Gastroesophageal sphincter (tissue), 4 donors: Measurements from ENCODE around the gene PLPP3. TPM values are rescaled to one million over a fixed set of nuclear protein-coding genes. Genes with fewer than 3 reads are reported as not detected.

Experiments used
- ATAC-seq: fragments of 150-250 bp; one replicate; pipeline ENCODE4 v1.9.1; 2016; ENCODE audit warnings: mild to moderate bottlenecking, moderate library complexity
- H3K27ac ChIP-seq, 4 donors: fragments of 200-600 bp; sonication (generic) in 3 of 4; 1 replicate in 3 of 4; 2 replicates in 1 of 4; pipeline ENCODE4 v1.5.1; 2016 to 2019
- H3K27me3 ChIP-seq: fragments of 200-600 bp; sonication (generic); one replicate; pipeline ENCODE4 v1.5.1; 2019
- H3K36me3 ChIP-seq, 2 donors: fragments of 200-600 bp; sonication (generic); one replicate each; pipeline ENCODE4 v1.5.1; 2019; ENCODE audit warnings: control low read depth in 1 of 2
- H3K4me1 ChIP-seq, 3 donors: fragments of 200-600 bp; sonication (generic); 1 replicate in 2 of 3; 2 replicates in 1 of 3; pipeline ENCODE4 v1.5.1; 2016 to 2019; ENCODE audit warnings: control low read depth in 2 of 3
- H3K4me3 ChIP-seq, 2 donors: fragments of 200-600 bp; sonication (generic); one replicate each; pipeline ENCODE4 v1.5.1; 2019; ENCODE audit warnings: mild to moderate bottlenecking in 1 of 2, moderate library complexity in 1 of 2
- H3K9me3 ChIP-seq, 3 donors: fragments of 200-600 bp; sonication (generic); one replicate each; pipeline ENCODE4 v1.5.1; 2017 to 2019; ENCODE audit warnings: control low read depth in 2 of 3
- EP300 ChIP-seq: sonication (generic); formaldehyde crosslinking; IDR thresholded peaks from one replicate; pipeline ENCODE4 v1.6.1; 2017; ENCODE audit warnings: antibody characterized with exemption, mild to moderate bottlenecking
- POLR2A ChIP-seq, 2 donors: fragments of 450-650 bp; IDR thresholded peaks; one replicate each; pipeline ENCODE4 v1.6.1; 2017; ENCODE audit warnings: antibody characterized with exemption in 2 of 2, mild to moderate bottlenecking in 2 of 2, moderate library complexity in 1 of 2
- POLR2AphosphoS5 ChIP-seq: sonication (generic); formaldehyde crosslinking; IDR thresholded peaks from one replicate; pipeline ENCODE4 v1.6.1; 2017; ENCODE audit warnings: antibody characterized with exemption
- WGBS, 2 donors: methylation state at CpG; one replicate each; pipeline ENCODE4 v1.1.5; 2018; ENCODE audit warnings: low coverage in 1 of 2; 5-methylcytosine and 5-hydroxymethylcytosine counted together
- total RNA-seq, 4 donors: library from RNA; depleted of rRNA; stranded (reverse); fragments of >200 nt; gene quantifications; one replicate each; pipeline ENCODE4 v1.1.0, GENCODE V29; 2016
- TF ChIP-seq, protein P1 (sequence below), 4 experiments: fragments of 200-600 bp in 2 of 4; fragments of 450-650 bp in 2 of 4; sonication (generic) in 1 of 4; IDR thresholded peaks; one replicate each; pipeline ENCODE4 v1.5.1; 2017 to 2019; ENCODE audit warnings: antibody characterized with exemption in 4 of 4, mild to moderate bottlenecking in 2 of 4, moderate library complexity in 2 of 4

PLPP3 gene
- total RNA-seq, 4 donors from 2014 or later = 127 to 219 (median 164) TPM

- ATAC-seq = no peak
- 74 to 93% methylated on average over 4 to 10 of the region's 10 CpGs for WGBS, 2 donors
- peaks cover 0 to 22% (median 0%) of the 10 kb centered on the region in 3 donors for H3K4me1 ChIP-seq
- H3K27me3 ChIP-seq = no peaks in the 10 kb centered on the region
- no peaks in the 10 kb centered on the region for H3K36me3 ChIP-seq
- H3K27ac ChIP-seq = peak overlapping the region in 1 of 4 donors; percentile 55
- no peak for TF ChIP-seq EP300
- no peak for TF ChIP-seq POLR2A (IDR thresholded peaks at IDR 0.05)
- TF ChIP-seq, protein P1, sequence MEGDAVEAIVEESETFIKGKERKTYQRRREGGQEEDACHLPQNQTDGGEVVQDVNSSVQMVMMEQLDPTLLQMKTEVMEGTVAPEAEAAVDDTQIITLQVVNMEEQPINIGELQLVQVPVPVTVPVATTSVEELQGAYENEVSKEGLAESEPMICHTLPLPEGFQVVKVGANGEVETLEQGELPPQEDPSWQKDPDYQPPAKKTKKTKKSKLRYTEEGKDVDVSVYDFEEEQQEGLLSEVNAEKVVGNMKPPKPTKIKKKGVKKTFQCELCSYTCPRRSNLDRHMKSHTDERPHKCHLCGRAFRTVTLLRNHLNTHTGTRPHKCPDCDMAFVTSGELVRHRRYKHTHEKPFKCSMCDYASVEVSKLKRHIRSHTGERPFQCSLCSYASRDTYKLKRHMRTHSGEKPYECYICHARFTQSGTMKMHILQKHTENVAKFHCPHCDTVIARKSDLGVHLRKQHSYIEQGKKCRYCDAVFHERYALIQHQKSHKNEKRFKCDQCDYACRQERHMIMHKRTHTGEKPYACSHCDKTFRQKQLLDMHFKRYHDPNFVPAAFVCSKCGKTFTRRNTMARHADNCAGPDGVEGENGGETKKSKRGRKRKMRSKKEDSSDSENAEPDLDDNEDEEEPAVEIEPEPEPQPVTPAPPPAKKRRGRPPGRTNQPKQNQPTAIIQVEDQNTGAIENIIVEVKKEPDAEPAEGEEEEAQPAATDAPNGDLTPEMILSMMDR (IDR thresholded peaks at IDR 0.05) = no peak
- no peak for TF ChIP-seq POLR2AphosphoS5
- no peak overlapping the region for H3K4me3 ChIP-seq
- H3K9me3 ChIP-seq = no peaks in the 10 kb centered on the region
Measured at GRCh38 chr1:56457756-56458375, 121.5 kb downstream of the PLPP3 start.

GRCh38 chr1:56456435-56457101 lies 122.8 kb downstream of the PLPP3 start:
- Histone ChIP-seq H3K4me1 (peaks cover 0 to 35% (median 0%) of the 10 kb centered on the region in 3 donors), H3K9me3 (no peaks in the 10 kb centered on the region), H3K27ac (peak overlapping the region in 3 of 4 donors; percentile 55 to 67 (median 57)), H3K4me3 (no peak overlapping the region), H3K36me3 (no peaks in the 10 kb centered on the region), H3K27me3 (no peaks in the 10 kb centered on the region)
- ATAC-seq = peak; percentile 60
- 28 to 43% methylated on average over 6 to 11 of the region's 12 CpGs for WGBS, 2 donors
- TF ChIP-seq EP300 (no peak), POLR2AphosphoS5 (peak; percentile 82), POLR2A (IDR thresholded peaks at IDR 0.05) (no peak)
- TF ChIP-seq, protein P1 (IDR thresholded peaks at IDR 0.05) = no peak

DNA sequence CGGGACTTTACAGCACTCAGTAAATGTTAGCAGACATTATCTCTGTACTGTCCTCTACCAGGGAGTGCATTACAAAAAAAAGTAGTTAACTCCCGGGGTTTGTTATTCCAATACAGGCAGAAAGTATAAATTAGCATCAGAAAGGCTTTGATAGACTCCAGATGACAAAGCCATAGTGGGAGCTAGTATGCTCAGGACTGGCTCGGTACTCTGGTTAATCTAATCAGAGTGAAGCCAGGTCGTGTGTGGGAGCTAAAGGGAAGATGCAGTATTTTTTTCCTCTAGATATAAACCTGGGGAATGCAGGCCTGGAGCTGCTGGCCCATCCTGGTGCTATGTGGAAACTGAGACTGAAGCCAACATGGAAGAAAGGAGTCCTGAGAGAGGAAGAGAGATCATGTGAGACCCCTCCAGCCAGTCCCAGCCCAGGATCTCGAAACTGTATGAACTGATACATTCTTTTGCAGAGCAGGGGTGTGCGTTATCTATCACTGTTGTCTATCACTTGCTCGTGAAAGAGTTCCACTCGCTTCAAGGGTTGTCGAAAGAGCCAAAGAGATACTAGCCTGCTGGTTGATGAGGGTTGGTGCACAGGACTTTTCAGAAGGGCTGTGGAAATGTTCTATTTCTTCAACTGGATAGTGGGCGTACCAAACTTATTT lies 125.8 kb downstream of the PLPP3 start:
- no peaks in the 10 kb centered on the region for H3K9me3 ChIP-seq
- WGBS, 2 donors = 45 to 83% methylated on average over 5 to 6 of the region's 10 CpGs
- peak overlapping the region in 2 of 4 donors; percentile 61 to 67 for H3K27ac ChIP-seq

DNA sequence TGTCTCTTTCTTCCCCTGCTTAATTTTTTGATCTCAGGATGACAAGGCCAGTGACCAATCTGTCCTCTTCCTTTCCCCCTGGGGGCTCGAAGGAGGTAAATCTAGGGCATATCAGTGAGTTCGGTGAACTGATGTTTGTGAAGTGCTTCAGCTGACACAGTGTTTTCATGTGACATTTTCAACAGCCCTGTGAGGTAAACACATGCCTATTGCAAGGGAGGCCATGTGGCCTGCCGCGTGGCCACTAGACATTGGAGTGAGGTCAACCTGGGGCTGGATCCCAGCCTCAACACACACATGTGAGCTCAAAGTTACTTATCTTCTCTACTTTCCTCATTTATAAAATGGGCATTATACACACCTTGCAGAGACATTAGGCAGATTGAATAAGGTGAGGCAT lies 126.3 kb downstream of the PLPP3 start:
- peak; percentile 56 for TF ChIP-seq POLR2AphosphoS5
- TF ChIP-seq, protein P1 (IDR thresholded peaks at IDR 0.05) = no peak
- no peak for TF ChIP-seq EP300
- WGBS, 2 donors = 46% methylated on average over 3 of the region's 4 CpGs; no CpG with 5 or more reads in 1 of the 2 donors
- peak; percentile 37 for ATAC-seq
- peak overlapping the region in 3 of 4 donors; percentile 15 to 67 (median 61) for H3K27ac ChIP-seq
- H3K9me3 ChIP-seq = no peaks in the 10 kb centered on the region
- H3K27me3 ChIP-seq = no peaks in the 10 kb centered on the region
- no peak overlapping the region for H3K4me3 ChIP-seq
- H3K36me3 ChIP-seq = no peaks in the 10 kb centered on the region
- H3K4me1 ChIP-seq = peaks cover 0 to 64% (median 0%) of the 10 kb centered on the region in 3 donors

More for the DNA sequence above, 125.8 kb downstream of the PLPP3 start:
- H3K4me1 ChIP-seq = peaks cover 0 to 59% (median 0%) of the 10 kb centered on the region in 3 donors
- ATAC-seq = no peak
- TF ChIP-seq, protein P1 (IDR thresholded peaks at IDR 0.05) = no peak
- no peak for TF ChIP-seq POLR2AphosphoS5
- no peak for TF ChIP-seq POLR2A (IDR thresholded peaks at IDR 0.05)
- TF ChIP-seq EP300 = no peak
- no peaks in the 10 kb centered on the region for H3K27me3 ChIP-seq
- no peak overlapping the region for H3K4me3 ChIP-seq
- H3K36me3 ChIP-seq = no peaks in the 10 kb centered on the region
